CD4-positive, alpha-beta T cell (primary cell): ENCODE results near the gene ENDOG. TPM values are rescaled to one million over a fixed set of nuclear protein-coding genes. Genes with fewer than 3 reads are reported as not detected.

Experiments used
- ATAC-seq: fragments of 200-7000 bp; cut with Tn5 transposase; one replicate; pipeline ENCODE4 v1.10.0; 2022; ENCODE audit warnings: mild to moderate bottlenecking; ENCODE audit not compliant: poor library complexity
- CTCF ChIA-PET: fragments of 350-600 bp; sonication (Branson Sonifier 250); formaldehyde crosslinking; loops from one replicate; lab custom pipeline; 2021; ENCODE audit warnings: antibody characterized with exemption, inconsistent platforms; lab: Charles Lee
- POLR2A ChIA-PET: fragments of 350-600 bp; sonication (Branson Sonifier 250); formaldehyde crosslinking; loops from one replicate; lab custom pipeline; 2021; ENCODE audit warnings: antibody characterized with exemption, inconsistent platforms; lab: Charles Lee
- DNase-seq, 14 experiments: peaks; one replicate each; pipeline ENCODE4 v3.0.0-alpha.2; 2013 to 2020; ENCODE audit warnings: mixed read lengths in 2 of 14
- H3K27ac ChIP-seq, 2 donors: one replicate each; pipeline versions ENCODE4 v1.5.1 to v1.7.0; 2013; ENCODE audit warnings: low read length in 2 of 2, low read depth in 1 of 2, mild to moderate bottlenecking in 1 of 2
- H3K27me3 ChIP-seq, 2 experiments: 1 replicate in 1 of 2; 2 replicates in 1 of 2; pipeline versions ENCODE4 v1.6.1 to v1.7.0; 2013; ENCODE audit warnings: low read length in 2 of 2, control low read depth in 1 of 2, mild to moderate bottlenecking in 1 of 2, moderate library complexity in 1 of 2; ENCODE audit not compliant: insufficient read depth in 2 of 2, control insufficient read depth in 1 of 2
- H3K36me3 ChIP-seq: one replicate; pipeline ENCODE4 v1.6.1; 2013; ENCODE audit warnings: low read length, control low read depth; ENCODE audit not compliant: insufficient read depth
- H3K4me1 ChIP-seq: one replicate; pipeline ENCODE4 v1.6.1; 2013; ENCODE audit warnings: low read length, control low read depth; ENCODE audit not compliant: insufficient read depth
- H3K4me3 ChIP-seq: one replicate; pipeline ENCODE4 v1.5.1; 2013; ENCODE audit warnings: mild to moderate bottlenecking, low read length, moderate library complexity
- H3K9me3 ChIP-seq, 2 experiments: 1 replicate in 1 of 2; 2 replicates in 1 of 2; pipeline versions ENCODE4 v1.6.1 to v1.7.0; 2013; ENCODE audit warnings: low read length in 2 of 2, mild to moderate bottlenecking in 2 of 2, control low read depth in 1 of 2, moderate library complexity in 1 of 2; ENCODE audit not compliant: control insufficient read depth in 1 of 2, insufficient read depth in 1 of 2
- H3K27ac Mint-ChIP-seq: one replicate; pipeline ENCODE4 v1.8.0; 2020; ENCODE audit warnings: mixed read lengths
- H3K27me3 Mint-ChIP-seq: one replicate; pipeline ENCODE4 v1.8.0; 2021; ENCODE audit warnings: mixed read lengths
- H3K36me3 Mint-ChIP-seq: one replicate; pipeline ENCODE4 v1.8.0; 2021; ENCODE audit warnings: low read depth, mixed read lengths
- H3K4me1 Mint-ChIP-seq: one replicate; pipeline ENCODE4 v1.8.0; 2021; ENCODE audit warnings: low read depth, mixed read lengths
- H3K4me3 Mint-ChIP-seq: one replicate; pipeline ENCODE4 v1.8.0; 2020; ENCODE audit warnings: mild to moderate bottlenecking, mixed read lengths
- H3K9me3 Mint-ChIP-seq: one replicate; pipeline ENCODE4 v1.8.0; 2020; ENCODE audit warnings: mixed read lengths
- CTCF ChIP-seq: fragments of 200-600 bp; IDR thresholded peaks from one replicate; pipeline ENCODE4 v1.8.0; 2022; ENCODE audit warnings: antibody characterized with exemption, mild to moderate bottlenecking
- intact Hi-C, 2 experiments: fragments of 100-400 bp; cut with DNase I in 1 of 2; cut with micrococcal nuclease in 1 of 2; formaldehyde crosslinking; loops; one replicate each; pipeline versions ENCODE4 v1.15.1 to v1.9.0; 2023 to 2025; cut with DNase I, micrococcal nuclease
- total RNA-seq, 174 experiments: library from RNA in 2 of 174; stranded (reverse) in 2 of 174; gene quantifications; one replicate each; pipeline ENCODE4 v1.2.3 and lab custom pipeline; 2021 to 2026

The ENDOG gene
- total RNA-seq, 2 experiments from 2014 or later: 3.2 to 3.7 TPM

- TF ChIP-seq CTCF: no peak
- Histone ChIP-seq H3K9me3 (no peaks in the 10 kb centered on the region), H3K27me3 (no peaks in the 10 kb centered on the region), H3K36me3 (peaks cover 63% of the 10 kb centered on the region), H3K4me3 (no peak overlapping the region), H3K4me1 (no peaks in the 10 kb centered on the region), H3K27ac (no peak overlapping the region)
- no peak overlapping the region for H3K27ac Mint-ChIP-seq
- ChIA-PET CTCF (no interaction called here), POLR2A (interaction anchor here (1.2 kb wide), 1 partner anchor 19 kb away, joined by 3 read pairs; the partner anchor contains the start of gene ENDOG)
- H3K9me3 Mint-ChIP-seq: no peaks in the 10 kb centered on the region
- ATAC-seq (no peak), DNase-seq (no peak)
- H3K4me1 Mint-ChIP-seq: no peaks in the 10 kb centered on the region
- no peaks in the 10 kb centered on the region for H3K27me3 Mint-ChIP-seq
- peaks cover 72% of the 10 kb centered on the region for H3K36me3 Mint-ChIP-seq
- intact Hi-C loops: no loop called here
- H3K4me3 Mint-ChIP-seq: no peak overlapping the region
Measured at GRCh38 chr9:128798896-128799295, 19.4 kb upstream of the ENDOG start.

GRCh38 chr9:128800061-128800460, 18.2 kb upstream of the ENDOG start:
- Histone ChIP-seq H3K9me3 (no peaks in the 10 kb centered on the region), H3K36me3 (peaks cover 66% of the 10 kb centered on the region), H3K27ac (no peak overlapping the region), H3K27me3 (no peaks in the 10 kb centered on the region), H3K4me3 (no peak overlapping the region), H3K4me1 (no peaks in the 10 kb centered on the region)
- intact Hi-C loops: no loop called here
- Mint-ChIP-seq H3K9me3 (no peaks in the 10 kb centered on the region), H3K4me1 (no peaks in the 10 kb centered on the region), H3K4me3 (no peak overlapping the region), H3K36me3 (peaks cover 69% of the 10 kb centered on the region), H3K27me3 (no peaks in the 10 kb centered on the region), H3K27ac (no peak overlapping the region)
- ChIA-PET CTCF (no interaction called here), POLR2A (interaction anchor here (1.2 kb wide), 1 partner anchor 18 kb away, joined by 3 read pairs; the partner anchor contains the start of gene ENDOG)
- DNase-seq: no peak
- ATAC-seq: no peak
- TF ChIP-seq CTCF: no peak

DNA sequence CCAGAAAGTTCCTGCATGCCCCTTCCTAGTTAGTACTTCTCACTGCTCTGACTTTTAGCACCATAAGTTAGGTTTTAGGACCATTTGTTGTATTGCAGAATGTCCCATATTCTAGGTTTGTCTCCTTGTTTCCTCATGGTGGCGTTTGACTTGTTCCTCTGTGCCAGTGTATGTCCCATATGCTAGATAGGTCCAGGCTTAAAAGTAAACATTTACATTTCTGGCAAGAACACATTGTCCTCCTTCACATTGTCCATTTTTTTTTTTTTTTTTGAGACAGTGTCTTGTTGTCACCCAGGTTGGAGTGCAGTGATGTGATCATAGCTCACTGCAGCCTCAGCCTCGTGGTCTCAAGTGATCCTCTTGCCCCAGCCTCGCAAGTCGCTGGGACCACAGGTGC, 15.8 kb upstream of the ENDOG start:
- Mint-ChIP-seq H3K4me3 (no peak overlapping the region), H3K27me3 (no peaks in the 10 kb centered on the region), H3K36me3 (peaks cover 84% of the 10 kb centered on the region), H3K4me1 (no peaks in the 10 kb centered on the region), H3K27ac (no peak overlapping the region), H3K9me3 (no peaks in the 10 kb centered on the region)
- ATAC-seq (no peak), DNase-seq (no peak)
- Histone ChIP-seq H3K4me1 (no peaks in the 10 kb centered on the region), H3K27ac (no peak overlapping the region), H3K36me3 (peaks cover 78% of the 10 kb centered on the region), H3K4me3 (no peak overlapping the region), H3K9me3 (no peaks in the 10 kb centered on the region), H3K27me3 (no peaks in the 10 kb centered on the region)
- ChIA-PET POLR2A (no interaction called here), CTCF (no interaction called here)
- intact Hi-C loops: no loop called here
- TF ChIP-seq CTCF: no peak
